ENCODE results near the gene BRWD1.
"Not testable (repeated sequence)": the region's sequence is repeated elsewhere in the genome, so short reads cannot be mapped to it uniquely, and the experiment has no call there.

The BRWD1 gene

DNA sequence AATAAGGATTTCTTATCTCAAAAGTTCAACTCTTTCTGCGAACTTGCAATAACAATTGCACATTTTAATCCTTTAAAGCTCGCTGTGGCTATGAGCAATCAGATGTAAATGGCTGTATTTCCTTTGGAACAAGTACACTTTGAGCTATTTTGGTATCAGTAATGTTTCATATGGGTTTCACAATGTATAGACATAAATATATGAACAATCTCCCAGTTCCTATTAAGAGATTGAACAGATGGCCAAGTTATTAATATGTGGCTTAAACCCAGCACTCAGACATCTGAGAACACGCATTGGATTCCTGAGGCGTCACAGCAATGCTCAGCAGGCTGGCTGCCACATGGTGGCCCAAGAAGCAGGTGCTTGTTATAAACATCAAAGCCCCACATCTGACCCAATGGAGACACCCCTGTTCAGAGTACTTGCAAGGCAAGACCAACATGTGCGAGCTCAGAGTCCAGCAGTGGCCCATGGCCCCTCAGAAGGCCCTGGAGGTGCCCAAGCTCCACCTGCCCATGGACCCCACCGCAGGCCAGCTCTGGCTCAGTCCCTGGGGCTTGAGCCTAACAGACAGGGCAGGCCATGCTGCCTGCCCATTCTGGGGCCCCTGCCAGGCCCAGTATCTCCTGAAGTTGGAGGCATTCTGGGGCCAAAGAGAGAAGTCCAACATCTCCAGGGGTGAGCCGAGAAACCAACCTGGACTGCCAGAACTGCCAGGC is 153.9 kb downstream of the BRWD1 start:
- no peak overlapping the region for H3K27ac ChIP-seq (ENCODE audit: low read depth, low read length)
- no peak overlapping the region for H3K4me3 ChIP-seq (ENCODE audit: low read length)
- no peaks in the 10 kb centered on the region for H3K36me3 ChIP-seq (ENCODE audit: control insufficient read depth, low read length)
- H3K9me3 ChIP-seq (ENCODE audit: control insufficient read depth, insufficient read depth, low read length) = peaks cover 6% of the 10 kb centered on the region; the same call in 1 of the 2 replicates
- no peaks in the 10 kb centered on the region for H3F3A ChIP-seq (ENCODE audit: control insufficient read depth, insufficient read depth)
- no peaks in the 10 kb centered on the region for H3K9me2 ChIP-seq (replicated peaks; ENCODE audit: control insufficient read depth, low read length)
- H4K20me1 ChIP-seq (ENCODE audit: control insufficient read depth, insufficient read depth, low read depth, low read length) = no peaks in the 10 kb centered on the region
- no peak for TF ChIP-seq EZH2phosphoT487 (IDR thresholded peaks at IDR 0.05; ENCODE audit: borderline replicate concordance, low read length)
- TF ChIP-seq, protein P1, sequence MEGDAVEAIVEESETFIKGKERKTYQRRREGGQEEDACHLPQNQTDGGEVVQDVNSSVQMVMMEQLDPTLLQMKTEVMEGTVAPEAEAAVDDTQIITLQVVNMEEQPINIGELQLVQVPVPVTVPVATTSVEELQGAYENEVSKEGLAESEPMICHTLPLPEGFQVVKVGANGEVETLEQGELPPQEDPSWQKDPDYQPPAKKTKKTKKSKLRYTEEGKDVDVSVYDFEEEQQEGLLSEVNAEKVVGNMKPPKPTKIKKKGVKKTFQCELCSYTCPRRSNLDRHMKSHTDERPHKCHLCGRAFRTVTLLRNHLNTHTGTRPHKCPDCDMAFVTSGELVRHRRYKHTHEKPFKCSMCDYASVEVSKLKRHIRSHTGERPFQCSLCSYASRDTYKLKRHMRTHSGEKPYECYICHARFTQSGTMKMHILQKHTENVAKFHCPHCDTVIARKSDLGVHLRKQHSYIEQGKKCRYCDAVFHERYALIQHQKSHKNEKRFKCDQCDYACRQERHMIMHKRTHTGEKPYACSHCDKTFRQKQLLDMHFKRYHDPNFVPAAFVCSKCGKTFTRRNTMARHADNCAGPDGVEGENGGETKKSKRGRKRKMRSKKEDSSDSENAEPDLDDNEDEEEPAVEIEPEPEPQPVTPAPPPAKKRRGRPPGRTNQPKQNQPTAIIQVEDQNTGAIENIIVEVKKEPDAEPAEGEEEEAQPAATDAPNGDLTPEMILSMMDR (IDR thresholded peaks at IDR 0.05; ENCODE audit: low read depth, low read length, poor library complexity, severe bottlenecking) = no peak
- no peaks in the 10 kb centered on the region for H3K27me3 ChIP-seq (ENCODE audit: control insufficient read depth, low read length)
- H3K4me2 ChIP-seq (ENCODE audit: low read length) = no peak overlapping the region
- no peaks in the 10 kb centered on the region for H3K79me2 ChIP-seq (ENCODE audit: control insufficient read depth, low read length)
- no peaks in the 10 kb centered on the region for H3K4me1 ChIP-seq (ENCODE audit: control insufficient read depth, low read length)

DNA sequence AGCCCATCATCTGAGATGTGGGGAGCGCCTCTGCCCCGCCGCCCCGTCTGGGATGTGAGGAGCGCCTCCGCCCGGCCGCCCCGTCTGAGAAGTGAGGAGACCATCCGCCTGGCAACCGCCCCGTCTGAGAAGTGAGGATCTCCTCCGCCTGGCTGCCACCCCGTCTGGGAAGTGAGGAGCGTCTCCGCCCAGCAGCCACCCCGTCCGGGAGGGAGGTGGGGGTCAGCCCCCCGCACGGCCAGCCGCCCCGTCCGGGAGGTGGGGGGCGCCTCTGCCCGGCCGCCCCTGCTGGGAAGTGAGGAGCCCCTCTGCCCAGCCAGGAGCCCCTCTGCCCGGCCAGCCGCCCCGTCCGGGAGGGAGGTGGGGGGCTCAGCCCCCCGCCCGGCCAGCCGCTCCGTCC is 156.2 kb downstream of the BRWD1 start:
- not testable (repeated sequence) for H3K4me3 ChIP-seq (ENCODE audit: low read length); H3K27ac ChIP-seq (ENCODE audit: low read depth, low read length); H3K36me3 ChIP-seq (ENCODE audit: control insufficient read depth, low read length); H3K79me2 ChIP-seq (ENCODE audit: control insufficient read depth, low read length); H3K4me1 ChIP-seq (ENCODE audit: control insufficient read depth, low read length); H4K20me1 ChIP-seq (ENCODE audit: control insufficient read depth, insufficient read depth, low read depth, low read length); H3K27me3 ChIP-seq (ENCODE audit: control insufficient read depth, low read length); H3K9me3 ChIP-seq (ENCODE audit: control insufficient read depth, insufficient read depth, low read length); H3K9me2 ChIP-seq (replicated peaks; ENCODE audit: control insufficient read depth, low read length); H3K4me2 ChIP-seq (ENCODE audit: low read length); H3F3A ChIP-seq (ENCODE audit: control insufficient read depth, insufficient read depth)

DNA sequence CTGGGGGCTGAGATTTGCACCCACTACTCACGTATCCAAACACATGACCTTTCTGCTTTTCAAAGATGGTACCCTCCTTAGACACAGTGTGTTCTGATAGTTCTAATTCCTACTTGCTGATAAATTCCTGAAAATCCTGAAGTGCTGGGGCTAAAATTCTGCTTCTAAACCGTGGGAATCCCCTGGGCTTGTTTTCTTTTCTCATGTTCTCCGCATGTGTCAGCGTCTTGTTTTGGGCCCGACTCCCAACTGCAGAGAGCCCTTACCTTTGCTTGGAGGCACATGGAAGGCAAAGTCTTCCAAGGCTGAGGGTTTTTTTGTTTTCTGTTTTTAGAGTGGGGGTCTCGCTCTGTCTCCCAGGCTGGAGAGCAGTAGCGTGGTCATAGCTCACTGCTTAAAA is 157.4 kb downstream of the BRWD1 start:
- no peak for TF ChIP-seq EZH2phosphoT487 (IDR thresholded peaks at IDR 0.05; ENCODE audit: borderline replicate concordance, low read length)
- TF ChIP-seq, protein P1 (IDR thresholded peaks at IDR 0.05; ENCODE audit: low read depth, low read length, poor library complexity, severe bottlenecking) = no peak

DNA sequence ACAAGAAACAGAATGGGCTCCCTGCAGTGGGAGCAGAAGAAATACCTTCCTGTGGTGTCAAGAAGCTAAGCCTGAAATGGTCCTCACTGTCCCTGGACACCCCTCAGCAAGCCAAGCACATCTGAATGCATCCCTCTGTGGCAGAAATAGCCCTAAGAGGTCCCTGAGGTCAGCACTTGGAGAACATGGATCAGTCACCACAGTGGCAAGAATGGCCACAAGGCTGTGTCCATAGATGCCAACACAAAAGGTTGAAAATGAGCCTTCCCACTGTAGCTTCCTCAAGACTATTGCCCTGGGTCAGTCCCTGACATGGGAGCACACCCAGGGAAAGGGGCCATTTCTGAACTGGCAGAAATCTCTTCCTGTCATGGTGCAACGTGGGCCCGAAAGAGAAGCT is 157.9 kb downstream of the BRWD1 start:
- H3K27me3 ChIP-seq (ENCODE audit: control insufficient read depth, low read length) = peaks cover under 1% of the 10 kb centered on the region; the same call in 1 of the 2 replicates
- H4K20me1 ChIP-seq (ENCODE audit: control insufficient read depth, insufficient read depth, low read depth, low read length) = no peaks in the 10 kb centered on the region
- no peak overlapping the region for H3K4me2 ChIP-seq (ENCODE audit: low read length)
- no peaks in the 10 kb centered on the region for H3K9me2 ChIP-seq (replicated peaks; ENCODE audit: control insufficient read depth, low read length)
- no peaks in the 10 kb centered on the region for H3F3A ChIP-seq (ENCODE audit: control insufficient read depth, insufficient read depth)
- H3K27ac ChIP-seq (ENCODE audit: low read depth, low read length) = no peak overlapping the region
- H3K9me3 ChIP-seq (ENCODE audit: control insufficient read depth, insufficient read depth, low read length) = no peaks in the 10 kb centered on the region
- no peak for TF ChIP-seq EZH2phosphoT487 (IDR thresholded peaks at IDR 0.05; ENCODE audit: borderline replicate concordance, low read length)
- TF ChIP-seq, protein P1 (IDR thresholded peaks at IDR 0.05; ENCODE audit: low read depth, low read length, poor library complexity, severe bottlenecking) = no peak
- H3K4me1 ChIP-seq (ENCODE audit: control insufficient read depth, low read length) = no peaks in the 10 kb centered on the region
- H3K36me3 ChIP-seq (ENCODE audit: control insufficient read depth, low read length) = no peaks in the 10 kb centered on the region
- H3K4me3 ChIP-seq (ENCODE audit: low read length) = no peak overlapping the region
- no peaks in the 10 kb centered on the region for H3K79me2 ChIP-seq (ENCODE audit: control insufficient read depth, low read length)

More for the DNA sequence above, 157.4 kb downstream of the BRWD1 start:
- Histone ChIP-seq H3K27ac (ENCODE audit: low read depth, low read length) (no peak overlapping the region), H3K36me3 (ENCODE audit: control insufficient read depth, low read length) (no peaks in the 10 kb centered on the region), H4K20me1 (ENCODE audit: control insufficient read depth, insufficient read depth, low read depth, low read length) (no peaks in the 10 kb centered on the region), H3F3A (ENCODE audit: control insufficient read depth, insufficient read depth) (no peaks in the 10 kb centered on the region), H3K4me1 (ENCODE audit: control insufficient read depth, low read length) (no peaks in the 10 kb centered on the region), H3K4me2 (ENCODE audit: low read length) (no peak overlapping the region), H3K27me3 (ENCODE audit: control insufficient read depth, low read length) (no peaks in the 10 kb centered on the region), H3K9me2 (replicated peaks; ENCODE audit: control insufficient read depth, low read length) (no peaks in the 10 kb centered on the region), H3K9me3 (ENCODE audit: control insufficient read depth, insufficient read depth, low read length) (no peaks in the 10 kb centered on the region), H3K4me3 (ENCODE audit: low read length) (no peak overlapping the region), H3K79me2 (ENCODE audit: control insufficient read depth, low read length) (no peaks in the 10 kb centered on the region)
